ENCODE measurements around the gene HECW1.

Gene HECW1

DNA sequence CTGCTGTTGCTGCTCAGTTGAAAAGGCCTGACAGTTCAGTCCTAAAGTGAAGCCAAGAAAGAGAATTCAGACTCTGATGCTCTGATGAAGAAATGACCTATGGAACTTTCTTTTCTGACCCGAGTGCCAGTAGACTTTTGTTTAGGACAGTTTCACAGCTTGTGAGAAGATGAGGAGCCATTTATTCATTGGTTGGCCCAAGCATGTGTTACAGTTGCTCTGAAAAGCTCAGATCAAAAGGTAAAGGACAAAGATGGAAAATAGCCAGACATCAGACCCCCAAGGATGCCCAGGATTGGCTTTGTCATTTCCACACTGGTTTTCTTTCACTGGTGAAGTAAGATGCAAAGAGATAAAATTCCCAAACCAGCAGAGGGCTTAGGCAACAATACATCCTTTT is 321.2 kb downstream of the HECW1 start:
- ATAC-seq = no peak
- TF ChIP-seq, protein P1, sequence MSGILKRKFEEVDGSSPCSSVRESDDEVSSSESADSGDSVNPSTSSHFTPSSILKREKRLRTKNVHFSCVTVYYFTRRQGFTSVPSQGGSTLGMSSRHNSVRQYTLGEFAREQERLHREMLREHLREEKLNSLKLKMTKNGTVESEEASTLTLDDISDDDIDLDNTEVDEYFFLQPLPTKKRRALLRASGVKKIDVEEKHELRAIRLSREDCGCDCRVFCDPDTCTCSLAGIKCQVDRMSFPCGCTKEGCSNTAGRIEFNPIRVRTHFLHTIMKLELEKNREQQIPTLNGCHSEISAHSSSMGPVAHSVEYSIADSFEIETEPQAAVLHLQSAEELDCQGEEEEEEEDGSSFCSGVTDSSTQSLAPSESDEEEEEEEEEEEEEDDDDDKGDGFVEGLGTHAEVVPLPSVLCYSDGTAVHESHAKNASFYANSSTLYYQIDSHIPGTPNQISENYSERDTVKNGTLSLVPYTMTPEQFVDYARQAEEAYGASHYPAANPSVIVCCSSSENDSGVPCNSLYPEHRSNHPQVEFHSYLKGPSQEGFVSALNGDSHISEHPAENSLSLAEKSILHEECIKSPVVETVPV (CRISPR knock-in tag; IDR thresholded peaks at IDR 0.05) = no peak
- TF ChIP-seq ARNTL (CRISPR knock-in tag; IDR thresholded peaks at IDR 0.05; ENCODE audit: borderline replicate concordance, low read depth) (no peak), ZNF565 (CRISPR knock-in tag; conservative IDR thresholded peaks at IDR 0.05; ENCODE audit: low read depth) (no peak), TCF4 (CRISPR knock-in tag; IDR thresholded peaks at IDR 0.05; ENCODE audit: borderline replicate concordance) (no peak), BACH2 (CRISPR knock-in tag; IDR thresholded peaks at IDR 0.05; ENCODE audit: borderline replicate concordance) (no peak), ZFP30 (CRISPR knock-in tag; IDR thresholded peaks at IDR 0.05) (no peak), ZFP3 (CRISPR knock-in tag; IDR thresholded peaks at IDR 0.05) (no peak), GLIS3 (CRISPR knock-in tag; IDR thresholded peaks at IDR 0.05) (no peak), ESRRG (CRISPR knock-in tag; IDR thresholded peaks at IDR 0.05) (no peak)
- TF ChIP-seq, protein P2, sequence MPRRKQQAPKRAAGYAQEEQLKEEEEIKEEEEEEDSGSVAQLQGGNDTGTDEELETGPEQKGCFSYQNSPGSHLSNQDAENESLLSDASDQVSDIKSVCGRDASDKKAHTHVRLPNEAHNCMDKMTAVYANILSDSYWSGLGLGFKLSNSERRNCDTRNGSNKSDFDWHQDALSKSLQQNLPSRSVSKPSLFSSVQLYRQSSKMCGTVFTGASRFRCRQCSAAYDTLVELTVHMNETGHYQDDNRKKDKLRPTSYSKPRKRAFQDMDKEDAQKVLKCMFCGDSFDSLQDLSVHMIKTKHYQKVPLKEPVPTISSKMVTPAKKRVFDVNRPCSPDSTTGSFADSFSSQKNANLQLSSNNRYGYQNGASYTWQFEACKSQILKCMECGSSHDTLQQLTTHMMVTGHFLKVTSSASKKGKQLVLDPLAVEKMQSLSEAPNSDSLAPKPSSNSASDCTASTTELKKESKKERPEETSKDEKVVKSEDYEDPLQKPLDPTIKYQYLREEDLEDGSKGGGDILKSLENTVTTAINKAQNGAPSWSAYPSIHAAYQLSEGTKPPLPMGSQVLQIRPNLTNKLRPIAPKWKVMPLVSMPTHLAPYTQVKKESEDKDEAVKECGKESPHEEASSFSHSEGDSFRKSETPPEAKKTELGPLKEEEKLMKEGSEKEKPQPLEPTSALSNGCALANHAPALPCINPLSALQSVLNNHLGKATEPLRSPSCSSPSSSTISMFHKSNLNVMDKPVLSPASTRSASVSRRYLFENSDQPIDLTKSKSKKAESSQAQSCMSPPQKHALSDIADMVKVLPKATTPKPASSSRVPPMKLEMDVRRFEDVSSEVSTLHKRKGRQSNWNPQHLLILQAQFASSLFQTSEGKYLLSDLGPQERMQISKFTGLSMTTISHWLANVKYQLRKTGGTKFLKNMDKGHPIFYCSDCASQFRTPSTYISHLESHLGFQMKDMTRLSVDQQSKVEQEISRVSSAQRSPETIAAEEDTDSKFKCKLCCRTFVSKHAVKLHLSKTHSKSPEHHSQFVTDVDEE (CRISPR knock-in tag; IDR thresholded peaks at IDR 0.05) = no peak

DNA sequence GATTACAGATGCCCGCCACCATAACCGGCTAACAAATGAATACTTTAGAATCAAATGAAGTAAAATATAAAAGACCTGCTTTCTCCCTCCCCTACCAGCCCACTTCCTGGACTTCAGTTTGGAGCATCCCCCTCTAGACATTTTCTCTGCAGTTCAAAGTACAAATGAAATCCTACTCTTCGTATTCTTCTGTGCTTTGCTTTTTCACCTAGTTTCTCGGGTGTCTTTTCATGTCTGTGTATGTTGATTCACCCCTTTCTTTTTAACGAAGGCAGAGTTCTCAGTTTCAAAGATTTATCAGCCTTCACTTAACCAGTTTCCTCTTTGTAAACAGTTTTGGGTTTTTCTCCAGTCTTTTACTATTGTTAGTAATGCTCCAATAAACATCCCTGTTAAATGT is 324.6 kb downstream of the HECW1 start:
- ATAC-seq = no peak
- TF ChIP-seq ZFP3 (CRISPR knock-in tag; IDR thresholded peaks at IDR 0.05) = no peak
- TF ChIP-seq, protein P3, sequence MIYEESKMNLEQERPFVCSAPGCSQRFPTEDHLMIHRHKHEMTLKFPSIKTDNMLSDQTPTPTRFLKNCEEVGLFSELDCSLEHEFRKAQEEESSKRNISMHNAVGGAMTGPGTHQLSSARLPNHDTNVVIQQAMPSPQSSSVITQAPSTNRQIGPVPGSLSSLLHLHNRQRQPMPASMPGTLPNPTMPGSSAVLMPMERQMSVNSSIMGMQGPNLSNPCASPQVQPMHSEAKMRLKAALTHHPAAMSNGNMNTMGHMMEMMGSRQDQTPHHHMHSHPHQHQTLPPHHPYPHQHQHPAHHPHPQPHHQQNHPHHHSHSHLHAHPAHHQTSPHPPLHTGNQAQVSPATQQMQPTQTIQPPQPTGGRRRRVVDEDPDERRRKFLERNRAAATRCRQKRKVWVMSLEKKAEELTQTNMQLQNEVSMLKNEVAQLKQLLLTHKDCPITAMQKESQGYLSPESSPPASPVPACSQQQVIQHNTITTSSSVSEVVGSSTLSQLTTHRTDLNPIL (CRISPR knock-in tag; IDR thresholded peaks at IDR 0.05; ENCODE audit: low read depth) = no peak
- TF ChIP-seq ARNTL (CRISPR knock-in tag; IDR thresholded peaks at IDR 0.05; ENCODE audit: borderline replicate concordance, low read depth) = no peak
- TF ChIP-seq, protein P1 (CRISPR knock-in tag; IDR thresholded peaks at IDR 0.05) = no peak
- no peak for TF ChIP-seq TOX (CRISPR knock-in tag; IDR thresholded peaks at IDR 0.05; ENCODE audit: borderline replicate concordance)
- TF ChIP-seq ZNF70 (CRISPR knock-in tag; IDR thresholded peaks at IDR 0.05) = no peak
- TF ChIP-seq, protein P2 (CRISPR knock-in tag; IDR thresholded peaks at IDR 0.05) = no peak
- no peak for TF ChIP-seq CSDC2 (CRISPR knock-in tag; IDR thresholded peaks at IDR 0.05)
- no peak for TF ChIP-seq BACH2 (CRISPR knock-in tag; IDR thresholded peaks at IDR 0.05; ENCODE audit: borderline replicate concordance)

DNA sequence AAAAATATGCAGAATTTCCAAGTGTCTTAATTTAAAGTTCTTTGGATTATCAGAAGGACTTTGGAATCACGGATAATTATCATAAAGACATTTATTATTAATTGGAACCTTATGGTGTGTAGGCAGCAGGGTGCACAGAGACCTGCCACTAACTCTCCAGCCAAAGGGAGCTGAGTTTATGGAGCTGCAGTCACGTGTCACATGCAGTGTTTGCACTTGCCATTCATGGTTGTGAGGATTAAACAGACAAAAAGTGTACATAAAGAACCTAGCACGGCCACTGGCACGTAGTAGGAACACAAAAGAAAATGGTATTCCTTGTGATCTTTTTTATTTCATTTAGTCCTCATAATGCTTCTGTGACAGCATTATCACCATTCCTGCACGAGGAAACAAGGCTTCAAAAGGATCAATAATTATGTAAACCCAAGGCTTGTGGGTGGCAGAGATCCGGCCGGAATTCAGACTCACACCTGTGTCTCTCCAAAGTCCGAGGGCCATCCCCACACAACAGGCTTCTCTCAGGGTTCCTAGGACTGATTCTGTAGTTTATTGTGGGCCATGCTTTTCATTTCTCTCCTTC is 326.5 kb downstream of the HECW1 start:
- ATAC-seq = no peak
- TF ChIP-seq, protein P1 (CRISPR knock-in tag; IDR thresholded peaks at IDR 0.05) = no peak
- no peak for TF ChIP-seq GLIS3 (CRISPR knock-in tag; IDR thresholded peaks at IDR 0.05)

Data from SK-N-SH treated with all-trans-retinoic acid at 6 μM for 48 hours (cell line).